ENCODE results near the gene ABCD4.

DNA sequence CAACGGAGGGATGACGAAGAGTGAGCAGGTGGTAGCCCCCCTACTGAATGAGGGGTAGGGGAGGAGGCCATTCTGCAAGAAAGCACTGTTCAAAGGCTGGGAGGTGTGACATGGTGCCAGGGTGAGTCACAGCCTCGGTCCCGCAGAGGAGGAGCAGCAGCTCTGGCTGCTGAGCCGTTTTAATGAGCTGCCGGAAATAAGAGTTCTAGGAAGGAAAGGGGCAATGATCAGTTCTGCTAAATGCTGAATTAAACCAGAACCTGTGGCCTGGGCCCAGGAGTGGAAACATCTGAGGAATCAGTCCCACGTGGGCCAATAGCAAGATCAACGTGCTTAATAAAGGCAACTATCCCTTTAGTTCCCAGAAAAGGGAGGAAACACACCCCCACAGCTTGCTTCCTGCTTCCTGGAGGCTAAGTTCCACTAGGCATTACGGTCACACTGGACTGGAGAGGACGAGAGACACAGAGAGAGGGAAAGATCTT, 3.6 kb downstream of the ABCD4 start:
- TF ChIP-seq, protein P1, sequence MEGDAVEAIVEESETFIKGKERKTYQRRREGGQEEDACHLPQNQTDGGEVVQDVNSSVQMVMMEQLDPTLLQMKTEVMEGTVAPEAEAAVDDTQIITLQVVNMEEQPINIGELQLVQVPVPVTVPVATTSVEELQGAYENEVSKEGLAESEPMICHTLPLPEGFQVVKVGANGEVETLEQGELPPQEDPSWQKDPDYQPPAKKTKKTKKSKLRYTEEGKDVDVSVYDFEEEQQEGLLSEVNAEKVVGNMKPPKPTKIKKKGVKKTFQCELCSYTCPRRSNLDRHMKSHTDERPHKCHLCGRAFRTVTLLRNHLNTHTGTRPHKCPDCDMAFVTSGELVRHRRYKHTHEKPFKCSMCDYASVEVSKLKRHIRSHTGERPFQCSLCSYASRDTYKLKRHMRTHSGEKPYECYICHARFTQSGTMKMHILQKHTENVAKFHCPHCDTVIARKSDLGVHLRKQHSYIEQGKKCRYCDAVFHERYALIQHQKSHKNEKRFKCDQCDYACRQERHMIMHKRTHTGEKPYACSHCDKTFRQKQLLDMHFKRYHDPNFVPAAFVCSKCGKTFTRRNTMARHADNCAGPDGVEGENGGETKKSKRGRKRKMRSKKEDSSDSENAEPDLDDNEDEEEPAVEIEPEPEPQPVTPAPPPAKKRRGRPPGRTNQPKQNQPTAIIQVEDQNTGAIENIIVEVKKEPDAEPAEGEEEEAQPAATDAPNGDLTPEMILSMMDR (IDR thresholded peaks at IDR 0.05; ENCODE audit: insufficient read depth, low read length): no peak
- TF ChIP-seq POLR2AphosphoS5 (IDR thresholded peaks at IDR 0.05; ENCODE audit: low read depth): no peak
- TF ChIP-seq GABPA (IDR thresholded peaks at IDR 0.05; ENCODE audit: low read depth): no peak
- no peak for TF ChIP-seq REST (IDR thresholded peaks at IDR 0.05; ENCODE audit: insufficient replicate concordance, low read depth)
- no peak for TF ChIP-seq SPI1 (IDR thresholded peaks at IDR 0.05; ENCODE audit: borderline replicate concordance, low read depth)

All from HL-60 (cell line).